NOMO-1 (cell line): Measurements from ENCODE around the gene RAB10.
"Not testable (repeated sequence)": the region's sequence is repeated elsewhere in the genome, so short reads cannot be mapped to it uniquely, and the experiment has no call there.

Experiments
- DNase-seq, 2 experiments: peaks; one replicate each; lab custom pipeline; 2025; ENCODE audit not compliant: unreplicated experiment in 2 of 2; lab: John Stamatoyannopoulos, UW

RAB10 gene

GRCh38 chr2:26086779-26087178 lies 52.9 kb downstream of the RAB10 start:
- DNase-seq = no peak

GRCh38 chr2:26088038-26088643 lies 54.3 kb downstream of the RAB10 start:
- peak in 1 of 2 experiments; percentile 24 for DNase-seq

- not testable (repeated sequence) for DNase-seq
Observed at GRCh38 chr2:26088931-26089330, 55.0 kb downstream of the RAB10 start.

GRCh38 chr2:26089337-26089736 lies 55.5 kb downstream of the RAB10 start:
- no peak for DNase-seq

GRCh38 chr2:26095758-26096157 lies 61.9 kb downstream of the RAB10 start:
- peak; percentile 17 to 46 for DNase-seq

- DNase-seq = no peak
Observed at GRCh38 chr2:26099933-26100332, 66.0 kb downstream of the RAB10 start.

- no peak for DNase-seq
Observed at GRCh38 chr2:26100384-26100783, 66.5 kb downstream of the RAB10 start.

GRCh38 chr2:26103752-26104151 lies 69.9 kb downstream of the RAB10 start:
- no peak for DNase-seq

- DNase-seq = not testable (repeated sequence)
Observed at GRCh38 chr2:26108701-26109100, 74.8 kb downstream of the RAB10 start.

- no peak for DNase-seq
Observed at GRCh38 chr2:26112201-26112600, 78.3 kb downstream of the RAB10 start.

GRCh38 chr2:26114151-26114550 lies 80.3 kb downstream of the RAB10 start:
- DNase-seq = peak in 1 of 2 experiments; percentile 19

- DNase-seq = no peak
Observed at GRCh38 chr2:26118682-26119081, 84.8 kb downstream of the RAB10 start.

GRCh38 chr2:26119521-26119920 lies 85.6 kb downstream of the RAB10 start:
- no peak for DNase-seq

GRCh38 chr2:26122630-26123029 lies 88.7 kb downstream of the RAB10 start:
- no peak for DNase-seq

GRCh38 chr2:26123426-26123825 lies 89.5 kb downstream of the RAB10 start:
- no peak for DNase-seq

- DNase-seq = no peak
Observed at GRCh38 chr2:26126074-26126473, 92.2 kb downstream of the RAB10 start.

- no peak for DNase-seq
Observed at GRCh38 chr2:26128176-26128575, 94.3 kb downstream of the RAB10 start.

GRCh38 chr2:26130763-26131162 lies 96.9 kb downstream of the RAB10 start:
- DNase-seq = no peak

- no peak for DNase-seq
Observed at GRCh38 chr2:26136451-26136850, 102.6 kb downstream of the RAB10 start.

- no peak for DNase-seq
Observed at GRCh38 chr2:26139269-26140183, 105.6 kb downstream of the RAB10 start.

GRCh38 chr2:26141145-26141769 lies 107.4 kb downstream of the RAB10 start:
- no peak for DNase-seq

- DNase-seq = peak; percentile 47 to 52
Observed at GRCh38 chr2:26144031-26144430, 110.1 kb downstream of the RAB10 start.
